GM13977 (cell line): ENCODE results near the gene UMAD1.

Experiments
- DNase-seq: peaks from one replicate; pipeline ENCODE4 v3.0.0; 2012; ENCODE audit warnings: low spot score
- CTCF ChIP-seq: IDR thresholded peaks from 2 replicates; pipeline ENCODE4 v1.5.1; 2012; ENCODE audit warnings: mild to moderate bottlenecking, control low read depth; ENCODE audit not compliant: insufficient read depth; ENCODE audit errors: extremely low read depth, missing control alignments
- in situ Hi-C: fragments of 300-500 bp; cut with MboI; formaldehyde crosslinking; loops from one replicate; pipeline ENCODE4 v1.12.0; 2022; ENCODE audit warnings: low sequenced_read_pairs, low pct_unique_long_range_greater_than_20kb, mixed read lengths, inconsistent platforms; ENCODE audit not compliant: unreplicated experiment

Gene UMAD1

GRCh38 chr7:7805511-7806153 lies 165.1 kb downstream of the UMAD1 start:
- no peak for TF ChIP-seq CTCF
- DNase-seq, result no peak
- in situ Hi-C loops, result no loop called here

- TF ChIP-seq CTCF, result no peak
- in situ Hi-C loops, result no loop called here
- no peak for DNase-seq
Observed at GRCh38 chr7:7808156-7808555, 167.6 kb downstream of the UMAD1 start.

GRCh38 chr7:7808626-7809025 lies 168.1 kb downstream of the UMAD1 start:
- DNase-seq, result no peak
- in situ Hi-C loops, result no loop called here
- TF ChIP-seq CTCF, result no peak

GRCh38 chr7:7810380-7810779 lies 169.8 kb downstream of the UMAD1 start:
- in situ Hi-C loops, result no loop called here
- TF ChIP-seq CTCF, result no peak
- no peak for DNase-seq

GRCh38 chr7:7810826-7811225 lies 170.3 kb downstream of the UMAD1 start:
- in situ Hi-C loops, result no loop called here
- DNase-seq, result no peak
- TF ChIP-seq CTCF, result no peak

GRCh38 chr7:7812112-7812511 lies 171.6 kb downstream of the UMAD1 start:
- in situ Hi-C loops, result no loop called here
- TF ChIP-seq CTCF, result no peak
- DNase-seq, result no peak
